HG02852 (cell line): Measurements from ENCODE around the gene HAX1.
"Not testable (repeated sequence)": the region's sequence is repeated elsewhere in the genome, so short reads cannot be mapped to it uniquely, and the experiment has no call there.

Experiments used
- ATAC-seq: cut with Tn5 transposase; IDR thresholded peaks from one replicate; pipeline ENCODE4 v1.9.1; 2021; ENCODE audit warnings: mild to moderate bottlenecking, moderate library complexity; ENCODE audit not compliant: unreplicated experiment

Gene HAX1

DNA sequence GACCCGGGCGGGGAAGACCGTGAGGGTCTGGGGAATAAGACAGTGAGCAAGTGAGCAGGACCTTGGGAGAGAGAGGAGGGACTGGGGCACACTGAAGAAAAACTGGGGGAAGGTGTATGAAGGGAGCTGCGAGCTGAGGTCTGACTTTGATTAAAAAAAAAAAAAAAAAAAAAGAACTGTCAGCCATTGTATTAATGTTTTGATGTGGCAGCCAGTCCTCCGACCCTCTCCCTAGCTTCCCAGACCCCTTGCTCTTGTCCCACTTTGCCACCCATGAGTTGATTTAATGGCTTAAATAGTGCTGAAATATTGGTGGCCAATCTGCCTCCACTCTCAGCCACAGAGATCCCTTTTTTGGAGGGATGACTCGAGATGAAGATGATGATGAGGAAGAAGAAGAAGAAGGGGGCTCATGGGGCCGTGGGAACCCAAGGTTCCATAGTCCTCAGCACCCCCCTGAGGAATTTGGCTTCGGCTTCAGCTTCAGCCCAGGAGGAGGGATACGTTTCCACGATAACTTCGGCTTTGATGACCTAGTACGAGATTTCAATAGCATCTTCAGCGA is 652 bp downstream of the HAX1 start:
- ATAC-seq: no peak

DNA sequence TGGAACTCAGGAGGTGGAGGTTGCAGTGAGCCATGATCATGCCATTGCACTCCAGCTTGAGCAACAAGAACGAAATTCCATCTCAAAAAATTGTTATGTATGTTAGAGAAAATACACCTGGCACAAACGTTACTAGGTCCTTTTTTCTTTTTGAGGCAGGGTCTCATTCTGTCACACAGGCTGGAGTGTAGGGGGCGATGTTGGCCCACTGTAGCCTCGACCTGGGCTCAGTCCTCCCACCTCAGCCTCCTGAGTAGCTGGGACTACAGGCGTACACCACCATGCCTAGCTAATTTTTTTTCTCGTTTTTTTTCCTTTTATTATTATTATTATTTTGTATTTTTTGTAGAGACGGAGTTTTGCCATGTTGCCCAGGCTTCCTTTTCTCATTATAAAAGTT is 4.4 kb downstream of the HAX1 start:
- ATAC-seq: no peak

DNA sequence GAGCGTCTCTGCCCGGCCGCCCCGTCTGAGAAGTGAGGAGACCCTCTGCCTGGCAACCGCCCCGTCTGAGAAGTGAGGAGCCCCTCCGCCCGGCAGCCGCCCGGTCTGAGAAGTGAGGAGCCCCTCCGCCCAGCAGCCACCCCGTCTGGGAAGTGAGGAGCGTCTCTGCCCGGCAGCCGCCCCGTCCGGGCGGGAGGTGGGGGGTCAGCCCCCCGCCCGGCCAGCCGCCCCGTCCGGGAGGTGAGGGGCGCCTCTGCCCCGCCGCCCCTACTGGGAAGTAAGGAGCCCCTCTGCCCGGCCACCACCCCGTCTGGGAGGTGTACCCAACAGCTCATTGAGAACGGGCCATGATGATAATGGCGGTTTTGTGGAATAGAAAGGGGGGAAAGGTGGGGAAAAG is 15.2 kb downstream of the HAX1 start:
- not testable (repeated sequence) for ATAC-seq

DNA sequence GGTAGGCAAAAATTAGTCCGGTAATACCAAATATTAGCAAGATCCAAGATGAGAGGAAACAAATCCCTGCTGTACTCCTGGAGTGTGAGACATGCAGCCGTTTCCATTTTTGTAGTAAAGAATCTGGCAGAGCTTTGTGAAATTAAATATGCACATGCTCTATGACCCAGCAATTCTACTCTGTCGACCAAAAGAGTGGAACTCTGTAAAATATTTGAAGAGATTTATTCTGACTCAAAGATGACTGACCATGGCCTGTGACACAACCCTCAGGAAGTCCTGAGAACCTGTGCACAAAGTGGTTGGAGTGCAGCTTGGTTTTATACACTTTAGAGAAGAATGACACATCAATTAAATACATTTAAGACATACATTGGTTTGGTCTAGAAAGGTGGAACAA is 16.2 kb downstream of the HAX1 start:
- no peak for ATAC-seq

DNA sequence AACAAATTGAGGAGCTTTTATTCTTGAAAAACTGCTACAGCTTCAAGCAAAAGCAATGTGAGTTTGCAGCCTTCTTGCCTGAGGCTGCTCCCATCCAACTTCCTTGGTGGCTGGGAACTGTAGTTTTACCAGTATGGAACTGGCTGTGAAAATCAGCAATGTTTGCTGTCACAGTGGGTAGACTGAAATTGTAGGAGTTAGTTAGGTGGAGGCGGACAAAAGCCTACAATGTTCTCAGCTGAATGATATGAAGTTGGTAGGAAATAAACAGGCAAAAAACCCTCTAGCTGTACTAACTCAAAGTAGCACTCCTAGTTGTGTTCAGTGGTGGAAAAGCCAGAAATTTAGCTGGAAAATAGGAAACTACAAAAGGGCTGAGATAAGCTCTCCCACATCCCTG is 18.5 kb downstream of the HAX1 start:
- ATAC-seq: no peak

DNA sequence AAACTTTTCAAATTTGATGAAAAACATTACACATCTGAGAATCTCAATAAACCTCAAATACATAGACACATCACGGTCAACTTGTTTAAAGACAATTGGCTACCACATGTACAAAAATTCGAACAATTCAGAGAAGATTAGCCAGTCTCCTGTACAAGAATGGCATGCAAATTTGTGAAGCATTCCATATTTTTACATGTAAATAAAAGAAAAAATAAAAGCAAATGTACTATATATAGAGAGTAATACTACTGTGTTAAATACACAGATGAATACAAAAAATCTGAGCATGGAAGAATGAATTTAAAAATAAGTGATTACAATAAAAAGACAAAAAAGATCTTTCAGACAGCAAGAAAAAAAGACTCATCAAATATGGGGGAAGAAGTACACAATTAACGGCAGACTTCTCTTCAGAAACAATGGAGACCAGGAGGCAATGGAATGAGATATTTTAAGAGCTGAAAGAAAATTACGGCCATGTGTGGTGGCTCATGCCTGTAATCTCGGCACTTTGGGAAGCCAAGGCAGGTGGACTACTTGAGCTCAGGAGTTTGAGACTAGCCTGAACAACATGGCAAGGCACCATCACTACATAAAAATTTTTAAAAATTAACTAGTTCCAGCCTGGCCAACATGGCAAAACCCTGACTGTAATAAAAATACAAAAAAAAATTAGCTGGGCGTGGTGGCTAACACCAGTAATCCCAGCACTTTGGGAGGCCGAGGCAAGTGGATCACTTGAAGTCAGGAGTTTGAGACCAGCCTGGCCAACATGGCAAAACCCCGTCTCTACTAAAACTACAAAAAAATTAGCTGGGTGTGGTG is 23.2 kb downstream of the HAX1 start:
- no peak for ATAC-seq

DNA sequence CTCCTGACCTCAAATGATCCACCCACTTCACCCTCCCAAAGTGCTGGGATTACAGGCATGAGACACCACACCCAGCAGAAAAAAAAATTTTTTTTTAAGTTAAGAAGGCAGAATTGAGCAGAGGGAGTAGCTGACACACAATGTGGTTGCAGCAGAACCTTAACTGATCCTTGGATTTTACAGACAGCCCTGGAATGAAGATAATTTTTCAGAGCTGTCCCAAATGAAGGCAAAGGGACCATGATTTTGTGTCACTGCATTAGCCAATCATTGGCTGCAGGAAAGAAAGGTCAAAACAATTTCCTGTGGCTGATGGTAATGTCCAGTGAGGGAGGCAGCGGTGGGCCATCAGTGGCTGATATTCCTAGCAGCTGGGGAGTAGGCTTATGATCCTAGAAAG is 29.2 kb downstream of the HAX1 start:
- no peak for ATAC-seq

DNA sequence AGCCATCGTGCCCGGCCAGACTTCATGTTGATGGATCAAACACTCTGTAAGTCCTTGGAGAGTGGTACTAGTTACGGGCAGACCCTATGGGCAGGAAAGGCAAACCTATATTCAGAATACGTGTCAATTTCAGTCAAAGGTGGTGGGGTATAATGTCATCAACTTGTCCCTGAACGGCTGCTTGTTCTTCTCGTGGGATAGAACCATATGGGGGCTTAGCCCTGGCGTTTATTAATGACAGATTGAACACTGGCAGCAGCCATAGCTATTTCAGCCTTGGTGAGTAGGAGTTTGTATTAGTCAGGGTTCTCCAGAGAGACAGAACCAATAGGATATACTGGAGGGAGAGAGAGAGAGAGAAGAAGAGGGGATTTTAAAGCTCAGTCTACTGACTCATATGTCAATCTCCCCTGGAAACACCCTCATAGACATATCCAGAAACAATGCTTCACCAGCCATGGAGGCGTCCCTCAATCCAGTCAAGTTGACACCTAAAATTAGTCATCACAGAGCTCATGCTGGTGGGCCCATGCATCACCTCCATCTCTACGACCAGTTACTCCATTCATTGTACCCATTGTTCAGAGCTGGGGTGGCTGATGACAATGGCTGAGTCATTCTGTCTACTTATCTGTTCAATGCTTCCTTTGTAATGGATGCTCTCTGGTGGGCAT is 32.4 kb downstream of the HAX1 start:
- ATAC-seq: peak; percentile 51

DNA sequence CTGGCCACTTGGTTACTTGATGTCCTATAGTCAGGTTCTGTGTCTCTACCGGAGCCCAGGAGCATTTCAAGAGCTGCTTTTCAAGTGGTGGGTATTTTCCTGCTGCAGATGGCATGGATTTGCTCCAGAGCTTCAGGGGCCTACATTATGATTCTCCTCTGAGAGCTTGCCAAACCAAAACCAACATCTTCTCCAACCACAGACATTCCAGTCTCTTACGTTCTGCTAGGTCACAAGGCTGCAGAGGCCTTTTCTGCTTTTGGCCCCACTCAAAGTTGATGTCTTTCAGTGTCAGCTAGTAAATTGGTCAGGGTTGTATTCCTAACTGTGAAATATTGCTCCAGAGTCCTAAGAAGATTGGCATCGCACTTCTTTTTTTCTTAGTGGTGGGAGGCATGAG is 33.7 kb downstream of the HAX1 start:
- no peak for ATAC-seq

DNA sequence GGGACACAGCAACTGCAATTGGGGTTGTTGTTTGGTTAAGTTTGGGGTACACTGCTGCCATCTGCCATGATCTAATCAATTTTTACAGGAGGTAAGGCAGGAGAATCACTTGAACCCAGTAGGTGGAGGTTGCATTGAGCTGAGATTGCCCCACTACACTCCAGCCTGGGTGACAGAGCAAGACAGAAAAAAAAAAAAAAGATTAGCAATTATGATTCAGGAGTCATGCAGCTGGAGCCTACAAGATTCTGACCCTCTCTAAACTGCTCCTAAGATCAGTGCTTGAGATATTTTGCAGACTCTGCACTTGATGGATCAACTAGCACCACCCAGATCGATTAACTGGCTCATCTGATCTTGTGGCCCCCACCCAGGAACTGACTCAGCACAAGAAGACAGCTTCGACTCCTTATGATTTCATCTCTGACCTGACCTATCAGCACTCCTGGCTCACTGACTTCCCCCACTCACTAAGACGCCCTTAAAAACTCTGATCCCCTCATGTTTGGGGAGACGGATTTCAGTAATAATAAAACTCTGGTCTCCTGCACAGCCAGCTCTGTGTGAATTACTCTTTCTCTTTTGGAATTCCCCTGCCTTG is 35.3 kb downstream of the HAX1 start:
- not testable (repeated sequence) for ATAC-seq

DNA sequence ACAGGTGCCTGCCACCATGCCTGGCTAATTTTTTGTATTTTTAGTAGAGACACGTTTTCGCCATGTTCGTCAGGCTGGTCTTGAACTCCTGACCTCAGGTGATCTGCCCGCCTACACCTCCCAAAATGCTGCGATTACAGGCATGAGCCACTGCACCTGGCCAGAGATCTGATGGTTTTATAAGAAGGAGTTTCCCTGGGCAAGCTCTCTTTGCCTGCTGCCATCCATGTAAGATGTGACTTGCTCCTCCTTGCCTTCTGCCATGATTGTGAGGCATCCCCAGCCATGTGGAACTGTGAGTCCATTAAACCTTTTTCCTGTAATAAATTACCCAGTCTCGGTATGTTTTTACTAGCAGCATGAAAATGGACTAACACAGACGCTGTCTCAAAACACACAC is 36.7 kb downstream of the HAX1 start:
- not testable (repeated sequence) for ATAC-seq

DNA sequence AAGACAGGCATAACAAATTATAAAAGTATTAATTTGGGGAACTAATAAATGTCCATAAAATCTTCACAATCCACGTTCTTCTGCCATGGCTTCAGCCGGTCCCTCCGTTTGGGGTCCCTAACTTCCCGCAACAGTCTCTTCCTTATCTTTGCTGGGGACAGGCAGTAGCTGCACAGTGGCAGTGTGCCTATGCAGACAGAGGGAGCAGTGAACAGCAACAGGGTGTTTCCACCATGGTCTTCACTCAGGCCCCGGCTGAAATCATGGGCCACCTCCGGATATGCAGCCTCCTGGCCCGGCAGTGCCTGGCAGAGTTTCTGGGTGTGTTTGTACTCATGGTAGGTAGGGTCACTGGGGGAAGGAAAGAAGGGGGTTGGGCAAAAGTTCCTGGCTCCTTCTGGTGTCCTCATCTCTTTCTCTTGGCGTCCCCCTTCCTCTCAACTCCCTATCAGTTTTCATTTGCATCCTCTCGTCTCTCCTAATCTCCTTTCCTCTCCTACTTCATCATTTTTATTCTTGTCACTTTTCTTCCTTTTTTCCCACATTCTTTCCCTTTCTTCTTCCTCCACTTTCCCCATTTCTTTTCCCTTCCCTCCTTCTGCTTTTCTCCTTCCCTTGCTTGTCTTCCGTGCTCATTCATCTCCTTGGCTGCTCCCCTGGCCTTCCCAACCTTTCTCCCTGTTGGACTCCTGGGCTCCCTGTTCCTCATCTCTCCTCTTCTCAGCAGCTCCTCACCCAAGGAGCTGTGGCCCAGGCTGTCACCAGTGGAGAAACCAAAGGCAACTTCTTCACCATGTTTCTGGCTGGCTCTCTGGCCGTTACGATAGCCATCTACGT is 40.0 kb downstream of the HAX1 start:
- ATAC-seq: not testable (repeated sequence)

DNA sequence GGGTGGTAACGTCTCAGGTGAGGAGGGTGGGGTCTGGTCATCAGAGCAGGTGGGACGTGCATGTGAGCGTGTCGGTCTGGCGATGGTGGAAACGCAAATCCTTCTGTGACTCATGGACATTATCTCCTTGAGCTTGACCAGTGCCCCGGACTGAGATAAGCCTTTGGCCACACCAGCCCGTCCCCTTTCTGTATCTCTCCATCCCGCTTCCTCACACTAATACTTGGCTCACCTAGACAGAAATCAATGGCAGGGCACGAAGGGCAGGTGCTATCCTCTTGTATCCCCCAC is 40.6 kb downstream of the HAX1 start:
- ATAC-seq: no peak

DNA sequence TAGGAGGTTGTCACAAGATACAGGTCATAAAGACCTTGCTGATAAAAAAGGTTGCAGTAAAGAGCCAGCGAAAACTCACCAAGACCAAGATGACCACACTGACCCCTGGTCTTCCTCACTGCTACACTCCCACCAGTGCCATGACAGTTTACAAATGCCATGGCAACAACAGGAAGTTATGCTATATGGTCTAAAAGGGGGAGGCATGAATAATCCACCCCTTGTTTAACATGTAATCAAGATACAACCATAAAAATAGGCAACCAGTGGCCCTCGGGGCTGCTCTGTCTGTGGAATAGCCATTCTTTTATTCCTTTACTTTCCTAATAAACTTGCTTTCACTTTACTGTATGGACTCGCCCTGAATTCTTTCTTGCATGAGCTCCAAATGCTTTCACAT is 41.8 kb downstream of the HAX1 start:
- not testable (repeated sequence) for ATAC-seq

DNA sequence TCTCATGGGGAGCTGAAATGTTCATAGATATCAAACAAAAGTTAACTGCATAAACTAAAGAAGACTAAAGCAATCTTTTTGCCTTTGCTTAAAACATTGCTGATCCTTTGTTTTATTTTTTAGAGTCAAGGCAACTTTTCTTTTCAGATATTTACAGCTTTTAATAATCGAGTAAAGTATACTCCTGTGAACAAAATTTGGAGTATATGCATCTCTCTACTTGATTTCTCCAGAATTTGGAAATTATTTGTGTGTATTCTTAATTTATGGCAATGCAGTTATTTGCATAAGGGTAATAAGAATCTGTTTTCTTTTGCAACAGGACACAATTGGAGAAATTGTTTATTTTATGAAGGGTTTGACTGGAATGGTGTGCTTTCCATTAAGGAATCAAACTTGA is 44.3 kb downstream of the HAX1 start:
- no peak for ATAC-seq

DNA sequence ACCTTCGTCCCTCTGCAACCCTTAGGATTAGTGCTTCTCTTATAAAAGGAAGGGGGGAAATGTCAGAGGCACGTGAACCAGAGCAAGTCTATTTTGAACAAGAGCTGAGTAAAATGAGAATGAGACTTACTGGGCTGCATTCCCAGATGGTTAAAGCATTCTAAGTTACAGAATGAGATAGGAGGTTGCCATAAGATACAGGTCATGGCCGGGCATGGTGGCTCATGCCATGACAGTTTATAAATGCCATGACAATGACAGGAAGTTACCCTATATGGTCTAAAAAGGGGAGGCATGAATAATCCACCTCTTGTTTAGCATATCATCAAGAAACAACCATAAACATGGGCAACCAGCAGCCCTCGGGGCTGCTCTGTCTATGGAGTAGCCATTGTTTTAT is 46.0 kb downstream of the HAX1 start:
- no peak for ATAC-seq

DNA sequence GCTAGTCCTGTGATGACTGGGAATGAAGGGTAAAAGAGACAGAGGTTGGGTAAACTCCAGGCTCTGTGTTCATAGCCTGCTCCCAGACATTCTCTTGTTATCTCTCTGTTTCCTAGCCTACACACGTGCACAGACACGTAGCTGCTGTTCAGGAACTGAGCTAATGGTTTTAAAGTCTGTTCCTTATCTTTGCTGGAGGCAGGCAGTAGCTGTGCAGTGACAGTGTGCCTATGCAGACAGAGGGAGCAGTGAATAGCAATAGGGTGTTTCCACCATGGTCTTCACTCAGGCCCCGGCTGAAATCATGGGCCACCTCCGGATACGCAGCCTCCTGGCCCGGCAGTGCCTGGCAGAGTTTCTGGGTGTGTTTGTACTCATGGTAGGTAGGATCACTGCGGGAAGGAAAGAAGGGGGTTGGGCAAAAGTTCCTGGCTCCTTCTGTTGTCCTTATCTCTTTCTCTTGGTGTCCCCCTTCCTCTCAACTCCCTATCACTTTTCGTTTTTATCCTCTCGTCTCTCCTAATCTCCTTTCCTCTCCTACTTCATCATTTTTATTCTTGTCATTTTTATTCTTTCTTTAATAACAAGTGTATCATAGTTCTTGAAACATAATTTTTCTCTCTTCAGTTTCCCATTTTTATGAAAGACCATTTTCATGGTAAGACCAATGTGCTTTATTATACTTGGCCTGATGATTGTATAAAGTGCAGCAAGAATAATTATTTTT is 48.6 kb downstream of the HAX1 start, which contains the start of gene AQP10:
Gene AQP10 (plus strand): TSS at position 212 of the 727 bp plus-strand sequence. CDS start 63 bp downstream, at position 275.
- ATAC-seq: no peak

DNA sequence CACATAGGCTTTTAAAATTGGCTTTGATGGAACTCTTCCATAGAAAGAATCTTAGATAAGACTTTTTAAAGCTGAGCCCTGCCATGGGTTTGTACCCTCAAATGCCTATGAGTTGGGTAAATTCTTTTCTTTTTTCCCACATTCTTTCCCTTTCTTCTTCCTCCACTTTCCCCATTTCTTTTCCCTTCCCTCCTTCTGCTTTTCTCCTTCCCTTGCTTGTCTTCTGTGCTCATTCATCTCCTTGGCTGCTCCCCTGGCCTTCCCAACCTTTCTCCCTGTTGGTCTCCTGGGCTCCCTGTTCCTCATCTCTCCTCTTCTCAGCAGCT is 49.1 kb downstream of the HAX1 start:
- not testable (repeated sequence) for ATAC-seq

DNA sequence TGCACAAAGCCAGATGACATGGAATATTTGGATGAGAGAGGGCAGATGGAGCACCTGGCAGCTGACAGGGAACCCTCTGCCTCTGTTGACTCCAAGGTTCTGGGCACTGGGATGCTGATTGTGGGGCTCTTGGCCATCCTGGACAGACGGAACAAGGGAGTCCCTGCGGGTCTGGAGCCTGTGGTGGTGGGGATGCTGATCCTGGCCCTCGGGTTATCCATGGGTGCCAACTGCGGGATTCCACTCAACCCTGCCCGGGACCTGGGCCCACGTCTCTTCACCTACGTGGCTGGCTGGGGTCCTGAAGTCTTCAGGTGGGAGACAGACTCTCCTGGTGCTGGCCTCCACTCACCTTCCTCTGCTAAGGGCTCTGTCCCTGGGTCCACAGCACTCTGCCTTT is 51.1 kb downstream of the HAX1 start:
- no peak for ATAC-seq

DNA sequence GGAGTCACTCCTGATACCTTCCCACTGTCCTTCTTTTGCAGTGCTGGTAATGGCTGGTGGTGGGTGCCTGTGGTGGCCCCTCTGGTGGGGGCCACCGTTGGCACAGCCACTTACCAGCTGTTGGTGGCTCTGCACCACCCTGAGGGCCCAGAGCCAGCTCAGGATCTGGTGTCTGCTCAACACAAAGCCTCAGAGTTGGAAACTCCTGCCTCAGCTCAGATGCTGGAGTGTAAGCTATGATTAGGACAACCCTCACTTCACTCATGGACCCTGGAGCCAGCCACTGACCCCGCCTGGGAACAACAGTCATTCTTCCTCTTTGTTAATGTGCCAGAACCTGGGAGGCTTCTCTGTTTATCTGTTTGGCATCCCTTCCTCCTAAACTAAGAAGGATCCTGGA is 51.8 kb downstream of the HAX1 start:
- no peak for ATAC-seq
